ENCODE results near the gene NWD2.

Gene NWD2

DNA sequence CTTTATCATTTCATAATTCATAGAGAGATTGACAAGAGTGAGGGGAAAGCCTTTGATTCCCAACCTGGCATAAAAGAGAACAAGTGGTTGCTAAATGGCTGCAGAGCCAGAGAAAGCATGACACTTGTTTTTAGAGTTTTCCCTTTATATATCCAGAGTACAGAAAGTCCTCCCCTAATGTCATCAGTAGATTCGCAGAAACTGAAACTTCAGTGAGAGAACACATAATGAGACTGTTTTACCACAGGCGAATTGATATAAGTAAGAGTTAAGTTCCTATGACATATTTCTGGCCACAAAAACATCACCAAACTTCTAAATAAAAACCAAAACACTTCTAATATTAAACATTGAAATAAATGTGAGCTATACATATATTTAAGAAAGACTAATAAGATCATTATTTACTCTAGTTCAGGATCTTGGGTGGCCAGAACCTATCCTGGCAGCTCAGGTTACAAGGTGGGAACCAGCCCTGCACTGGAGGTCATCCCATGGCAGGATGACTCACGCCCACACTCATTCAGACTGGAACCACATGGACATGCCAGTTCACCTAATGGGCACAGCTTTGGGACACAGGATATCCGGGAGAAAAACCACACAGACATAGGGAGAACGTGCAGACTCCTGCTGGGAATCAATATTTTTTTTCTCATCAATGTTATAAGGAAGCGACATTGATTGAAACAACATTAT, 35.5 kb downstream of the NWD2 start:
- Histone ChIP-seq H3K4me1 (ENCODE audit: control extremely low read depth in 1 of 4, control insufficient read depth in 4 of 4, insufficient read depth in 4 of 4, low read length in 3 of 4) (no peaks in the 10 kb centered on the region), H3K9me3 (ENCODE audit: control extremely low read depth in 1 of 5, control insufficient read depth in 4 of 5, insufficient read depth in 2 of 5, low read depth in 1 of 5, low read length in 4 of 5) (peaks cover 0 to 3% (median 0%) of the 10 kb centered on the region in 5 experiments), H3K27me3 (replicated peaks in 2 of 5; ENCODE audit: control insufficient read depth in 4 of 5, insufficient read depth in 5 of 5, low read length in 4 of 5) (no peaks in the 10 kb centered on the region), H3K4me3 (ENCODE audit: control insufficient read depth in 1 of 7, extremely low read depth in 1 of 7, insufficient read depth in 4 of 7, low read depth in 2 of 7, low read length in 6 of 7) (no peak overlapping the region), H3K27ac (ENCODE audit: insufficient read depth in 1 of 2, low read depth in 1 of 2, low read length in 2 of 2, poor library complexity in 1 of 2, severe bottlenecking in 2 of 2) (no peak overlapping the region), H3K36me3 (ENCODE audit: control insufficient read depth in 4 of 4, insufficient read depth in 4 of 4, low read length in 3 of 4) (no peaks in the 10 kb centered on the region)
- no peak for DNase-seq
- CTCF ChIA-PET: no interaction called here
- WGBS (ENCODE audit: insufficient coverage): 74% methylated on average over 4 of the region's 6 CpGs
- POLR2A ChIA-PET: no interaction called here

DNA sequence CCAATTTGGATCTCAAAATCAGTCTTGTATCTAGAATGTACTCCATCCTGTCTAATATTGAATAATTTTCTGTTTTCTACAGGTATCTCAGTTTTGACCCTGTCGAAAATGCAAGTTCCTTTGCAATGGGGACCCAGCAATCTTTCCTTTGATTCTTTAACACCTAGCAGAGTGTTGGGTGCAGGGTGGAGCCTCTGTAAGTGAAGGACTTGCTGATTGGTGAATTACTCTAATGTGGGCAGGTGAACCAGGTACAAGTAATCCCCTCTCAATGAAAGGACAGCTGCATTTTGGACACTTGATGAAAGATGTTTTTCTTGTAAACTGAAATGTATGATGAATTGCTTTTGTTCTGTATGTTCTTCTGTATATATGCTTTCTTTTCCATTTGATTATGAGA, 54.9 kb downstream of the NWD2 start:
- Histone ChIP-seq H3K27ac (ENCODE audit: insufficient read depth in 1 of 2, low read depth in 1 of 2, low read length in 2 of 2, poor library complexity in 1 of 2, severe bottlenecking in 2 of 2) (no peak overlapping the region), H3K9me3 (ENCODE audit: control extremely low read depth in 1 of 5, control insufficient read depth in 4 of 5, insufficient read depth in 2 of 5, low read depth in 1 of 5, low read length in 4 of 5) (no peaks in the 10 kb centered on the region), H3K4me3 (ENCODE audit: control insufficient read depth in 1 of 7, extremely low read depth in 1 of 7, insufficient read depth in 4 of 7, low read depth in 2 of 7, low read length in 6 of 7) (no peak overlapping the region), H3K27me3 (replicated peaks in 2 of 5; ENCODE audit: control insufficient read depth in 4 of 5, insufficient read depth in 5 of 5, low read length in 4 of 5) (no peaks in the 10 kb centered on the region), H3K4me1 (ENCODE audit: control extremely low read depth in 1 of 4, control insufficient read depth in 4 of 4, insufficient read depth in 4 of 4, low read length in 3 of 4) (no peaks in the 10 kb centered on the region), H3K36me3 (ENCODE audit: control insufficient read depth in 4 of 4, insufficient read depth in 4 of 4, low read length in 3 of 4) (no peaks in the 10 kb centered on the region)
- ChIA-PET POLR2A (no interaction called here), CTCF (no interaction called here)
- no CpG with 5 or more reads among the region's 1 CpG for WGBS (ENCODE audit: insufficient coverage)
- DNase-seq: no peak

- ChIA-PET CTCF (no interaction called here), POLR2A (no interaction called here)
- Histone ChIP-seq H3K27ac (ENCODE audit: insufficient read depth in 1 of 2, low read depth in 1 of 2, low read length in 2 of 2, poor library complexity in 1 of 2, severe bottlenecking in 2 of 2) (no peak overlapping the region), H3K36me3 (ENCODE audit: control insufficient read depth in 4 of 4, insufficient read depth in 4 of 4, low read length in 3 of 4) (no peaks in the 10 kb centered on the region), H3K27me3 (replicated peaks in 2 of 5; ENCODE audit: control insufficient read depth in 4 of 5, insufficient read depth in 5 of 5, low read length in 4 of 5) (no peaks in the 10 kb centered on the region), H3K4me3 (ENCODE audit: control insufficient read depth in 1 of 7, extremely low read depth in 1 of 7, insufficient read depth in 4 of 7, low read depth in 2 of 7, low read length in 6 of 7) (no peak overlapping the region), H3K4me1 (ENCODE audit: control extremely low read depth in 1 of 4, control insufficient read depth in 4 of 4, insufficient read depth in 4 of 4, low read length in 3 of 4) (no peaks in the 10 kb centered on the region), H3K9me3 (ENCODE audit: control extremely low read depth in 1 of 5, control insufficient read depth in 4 of 5, insufficient read depth in 2 of 5, low read depth in 1 of 5, low read length in 4 of 5) (peaks cover 0 to 2% (median 0%) of the 10 kb centered on the region in 5 experiments)
- DNase-seq: no peak
- WGBS (ENCODE audit: insufficient coverage): 93% methylated on average over 6 of the region's 6 CpGs
These were observed 60.1 kb downstream of the NWD2 start for GRCh38 chr4:37304612-37305011.

GRCh38 chr4:37305984-37306383, 61.4 kb downstream of the NWD2 start:
- no peak for DNase-seq
- Histone ChIP-seq H3K27me3 (replicated peaks in 2 of 5; ENCODE audit: control insufficient read depth in 4 of 5, insufficient read depth in 5 of 5, low read length in 4 of 5) (no peaks in the 10 kb centered on the region), H3K27ac (ENCODE audit: insufficient read depth in 1 of 2, low read depth in 1 of 2, low read length in 2 of 2, poor library complexity in 1 of 2, severe bottlenecking in 2 of 2) (no peak overlapping the region), H3K4me3 (ENCODE audit: control insufficient read depth in 1 of 7, extremely low read depth in 1 of 7, insufficient read depth in 4 of 7, low read depth in 2 of 7, low read length in 6 of 7) (no peak overlapping the region), H3K4me1 (ENCODE audit: control extremely low read depth in 1 of 4, control insufficient read depth in 4 of 4, insufficient read depth in 4 of 4, low read length in 3 of 4) (no peaks in the 10 kb centered on the region), H3K36me3 (ENCODE audit: control insufficient read depth in 4 of 4, insufficient read depth in 4 of 4, low read length in 3 of 4) (no peaks in the 10 kb centered on the region), H3K9me3 (ENCODE audit: control extremely low read depth in 1 of 5, control insufficient read depth in 4 of 5, insufficient read depth in 2 of 5, low read depth in 1 of 5, low read length in 4 of 5) (peaks cover 0 to 2% (median 0%) of the 10 kb centered on the region in 5 experiments)
- ChIA-PET POLR2A (no interaction called here), CTCF (no interaction called here)
- WGBS (ENCODE audit: insufficient coverage): no CpG with 5 or more reads among the region's 1 CpG

DNA sequence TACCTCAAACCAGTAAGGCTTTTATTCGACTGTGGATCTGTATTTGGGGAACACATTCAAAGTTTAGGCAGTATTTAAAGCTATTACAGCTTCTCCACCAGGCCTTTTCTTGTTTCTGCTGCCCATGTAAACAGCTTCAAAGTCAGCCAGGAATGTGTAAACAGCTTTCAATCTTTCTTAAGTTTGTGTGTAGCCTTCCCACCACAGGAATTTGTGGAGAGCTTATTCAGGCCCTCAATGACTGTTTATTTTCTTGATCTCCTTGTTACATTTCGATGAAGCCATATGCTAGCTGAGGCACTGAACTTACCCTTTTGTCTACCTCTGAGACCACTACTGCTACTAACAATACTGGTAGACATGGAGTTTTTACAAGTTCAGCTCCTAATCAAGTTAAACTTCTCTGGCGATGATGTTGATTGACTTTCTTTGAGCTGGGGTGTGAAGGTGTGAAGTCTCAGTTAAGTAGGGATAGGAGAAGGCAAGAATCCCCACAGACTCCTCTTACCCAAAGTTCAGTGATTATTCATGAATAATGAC, 72.6 kb downstream of the NWD2 start:
- ChIA-PET POLR2A (no interaction called here), CTCF (no interaction called here)
- Histone ChIP-seq H3K9me3 (ENCODE audit: control extremely low read depth in 1 of 5, control insufficient read depth in 4 of 5, insufficient read depth in 2 of 5, low read depth in 1 of 5, low read length in 4 of 5) (peaks cover 0 to 4% (median 0%) of the 10 kb centered on the region in 5 experiments), H3K36me3 (ENCODE audit: control insufficient read depth in 4 of 4, insufficient read depth in 4 of 4, low read length in 3 of 4) (no peaks in the 10 kb centered on the region), H3K4me3 (ENCODE audit: control insufficient read depth in 1 of 7, extremely low read depth in 1 of 7, insufficient read depth in 4 of 7, low read depth in 2 of 7, low read length in 6 of 7) (no peak overlapping the region), H3K27ac (ENCODE audit: insufficient read depth in 1 of 2, low read depth in 1 of 2, low read length in 2 of 2, poor library complexity in 1 of 2, severe bottlenecking in 2 of 2) (no peak overlapping the region), H3K4me1 (ENCODE audit: control extremely low read depth in 1 of 4, control insufficient read depth in 4 of 4, insufficient read depth in 4 of 4, low read length in 3 of 4) (no peaks in the 10 kb centered on the region), H3K27me3 (replicated peaks in 2 of 5; ENCODE audit: control insufficient read depth in 4 of 5, insufficient read depth in 5 of 5, low read length in 4 of 5) (no peaks in the 10 kb centered on the region)
- no peak for DNase-seq
- 67% methylated on average over 1 of the region's 3 CpGs for WGBS (ENCODE audit: insufficient coverage)

DNA sequence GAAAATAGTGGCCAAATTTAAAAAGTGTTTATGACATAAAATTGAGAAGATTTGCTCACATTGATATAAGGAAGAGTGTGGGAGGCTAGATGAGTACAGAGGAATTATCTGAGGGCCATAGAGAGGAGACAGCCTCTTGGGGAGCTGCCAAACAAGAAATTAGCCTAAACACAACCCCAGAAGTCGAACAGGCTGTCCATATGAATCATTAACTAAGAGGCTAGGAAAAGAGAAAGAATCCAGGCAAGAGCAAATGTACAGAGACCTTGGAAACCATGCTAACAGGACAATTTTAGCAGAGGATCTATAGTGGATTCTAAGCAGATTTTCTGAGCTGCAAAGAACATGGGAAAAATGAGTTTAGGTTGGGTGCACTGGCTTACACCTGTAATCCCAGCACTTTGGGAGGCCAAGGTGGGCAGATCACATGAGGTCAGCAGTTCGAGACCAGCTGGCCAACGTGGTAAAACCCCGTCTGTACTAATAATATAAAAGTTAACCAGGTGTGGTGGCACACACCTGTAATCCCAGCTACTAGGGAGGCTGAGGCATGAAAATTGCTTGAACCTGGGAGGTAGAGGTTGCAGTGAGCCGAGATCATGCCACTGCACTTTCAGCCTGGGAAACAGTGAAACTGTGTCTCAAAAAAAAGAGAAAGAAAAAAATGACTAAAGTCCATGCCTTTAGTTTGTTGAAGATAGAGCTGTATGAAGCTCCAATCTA, 76.1 kb downstream of the NWD2 start:
- ChIA-PET CTCF (interaction anchor here (0.7 kb wide), 1 partner anchor 23 kb away, joined by 3 read pairs; no protein-coding TSS in a partner anchor), POLR2A (no interaction called here)
- no peaks in the 10 kb centered on the region for H3K36me3 ChIP-seq (ENCODE audit: control insufficient read depth in 4 of 4, insufficient read depth in 4 of 4, low read length in 3 of 4)
- H3K4me1 ChIP-seq (ENCODE audit: control extremely low read depth in 1 of 4, control insufficient read depth in 4 of 4, insufficient read depth in 4 of 4, low read length in 3 of 4): no peaks in the 10 kb centered on the region
- H3K27me3 ChIP-seq (replicated peaks in 2 of 5; ENCODE audit: control insufficient read depth in 4 of 5, insufficient read depth in 5 of 5, low read length in 4 of 5): no peaks in the 10 kb centered on the region
- peaks cover 0 to 4% (median 0%) of the 10 kb centered on the region in 5 experiments for H3K9me3 ChIP-seq (ENCODE audit: control extremely low read depth in 1 of 5, control insufficient read depth in 4 of 5, insufficient read depth in 2 of 5, low read depth in 1 of 5, low read length in 4 of 5)
- 70% methylated on average over 4 of the region's 5 CpGs for WGBS (ENCODE audit: insufficient coverage)
- no peak overlapping the region for H3K27ac ChIP-seq (ENCODE audit: insufficient read depth in 1 of 2, low read depth in 1 of 2, low read length in 2 of 2, poor library complexity in 1 of 2, severe bottlenecking in 2 of 2)
- no peak for DNase-seq
- H3K4me3 ChIP-seq (ENCODE audit: control insufficient read depth in 1 of 7, extremely low read depth in 1 of 7, insufficient read depth in 4 of 7, low read depth in 2 of 7, low read length in 6 of 7): no peak overlapping the region

DNA sequence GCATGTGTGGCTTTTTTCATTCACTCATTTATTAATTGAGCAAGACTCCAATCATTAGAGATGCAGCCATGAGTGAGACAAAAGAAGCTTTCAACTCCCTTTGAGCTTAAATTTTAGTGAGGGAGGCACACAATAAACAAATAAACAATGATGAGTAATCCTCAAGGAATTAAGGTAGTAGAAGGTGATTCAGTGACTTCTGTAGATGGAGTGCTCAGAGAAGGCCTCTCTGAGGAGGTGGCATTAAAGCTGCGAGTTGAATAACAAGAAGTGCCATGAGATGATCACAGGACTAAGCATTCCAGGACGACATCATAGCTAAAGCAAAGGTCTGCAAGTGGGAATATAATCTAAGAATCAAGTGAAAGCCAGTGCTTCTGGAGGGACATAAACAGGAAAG, 77.6 kb downstream of the NWD2 start:
- DNase-seq: no peak
- Histone ChIP-seq H3K27ac (ENCODE audit: insufficient read depth in 1 of 2, low read depth in 1 of 2, low read length in 2 of 2, poor library complexity in 1 of 2, severe bottlenecking in 2 of 2) (no peak overlapping the region), H3K4me1 (ENCODE audit: control extremely low read depth in 1 of 4, control insufficient read depth in 4 of 4, insufficient read depth in 4 of 4, low read length in 3 of 4) (no peaks in the 10 kb centered on the region), H3K4me3 (ENCODE audit: control insufficient read depth in 1 of 7, extremely low read depth in 1 of 7, insufficient read depth in 4 of 7, low read depth in 2 of 7, low read length in 6 of 7) (no peak overlapping the region), H3K27me3 (replicated peaks in 2 of 5; ENCODE audit: control insufficient read depth in 4 of 5, insufficient read depth in 5 of 5, low read length in 4 of 5) (no peaks in the 10 kb centered on the region), H3K9me3 (ENCODE audit: control extremely low read depth in 1 of 5, control insufficient read depth in 4 of 5, insufficient read depth in 2 of 5, low read depth in 1 of 5, low read length in 4 of 5) (peaks cover 0 to 2% (median 0%) of the 10 kb centered on the region in 5 experiments), H3K36me3 (ENCODE audit: control insufficient read depth in 4 of 4, insufficient read depth in 4 of 4, low read length in 3 of 4) (no peaks in the 10 kb centered on the region)
- CTCF ChIA-PET: no interaction called here
- 78% methylated on average over 1 of the region's 2 CpGs for WGBS (ENCODE audit: insufficient coverage)
- POLR2A ChIA-PET: no interaction called here

All from common myeloid progenitor, CD34-positive (primary cell).